Neuron (in vitro differentiated cells): ENCODE data around the gene KLC1.

Experiments
- H2AFZ ChIP-seq: one replicate; pipeline ENCODE4 v1.6.1; 2013; ENCODE audit warnings: low read depth, mild to moderate bottlenecking, inconsistent platforms, low read length, moderate library complexity
- H3K27me3 ChIP-seq: one replicate; pipeline ENCODE4 v1.6.1; 2013; ENCODE audit warnings: low read length; ENCODE audit not compliant: insufficient read depth
- H3K36me3 ChIP-seq: one replicate; pipeline ENCODE4 v1.6.1; 2013; ENCODE audit warnings: low read length; ENCODE audit not compliant: insufficient read depth
- H3K4me1 ChIP-seq: one replicate; pipeline ENCODE4 v1.6.1; 2013; ENCODE audit warnings: low read length; ENCODE audit not compliant: insufficient read depth
- H3K4me3 ChIP-seq: 2 replicates; pipeline ENCODE4 v1.5.1; 2013; ENCODE audit warnings: mild to moderate bottlenecking, low read length, moderate library complexity
- H3K9me3 ChIP-seq: one replicate; pipeline ENCODE4 v1.6.1; 2013; ENCODE audit warnings: low read length

The KLC1 gene

DNA sequence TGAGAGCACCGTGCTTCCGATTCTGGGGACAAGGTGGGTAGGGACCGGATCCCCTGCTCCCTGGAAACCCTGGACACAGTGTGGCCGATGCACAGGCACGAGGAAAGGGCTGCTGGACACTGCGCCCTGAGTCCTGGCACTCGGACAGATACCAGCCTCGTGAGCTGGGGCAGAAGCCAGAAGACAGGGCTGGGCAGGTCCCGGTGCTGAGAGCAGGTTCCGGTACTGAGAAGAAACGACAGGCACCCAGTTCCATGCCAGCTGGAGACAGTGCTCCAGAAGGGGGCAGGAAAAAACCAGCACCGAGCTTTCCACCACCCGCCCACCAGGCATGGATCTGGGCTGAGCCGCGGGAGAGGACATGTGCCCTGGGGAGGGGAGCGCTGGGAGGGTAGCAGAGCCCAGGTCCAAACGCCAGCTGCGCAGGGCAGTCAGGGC is 79.8 kb downstream of the KLC1 start:
- Histone ChIP-seq H3K27me3 (no peaks in the 10 kb centered on the region), H3K4me3 (no peak overlapping the region), H2AFZ (no peak overlapping the region), H3K9me3 (no peaks in the 10 kb centered on the region), H3K36me3 (peaks cover 63% of the 10 kb centered on the region), H3K4me1 (peaks cover 12% of the 10 kb centered on the region)

GRCh38 chr14:103709814-103710213 is 80.8 kb downstream of the KLC1 start:
- H2AFZ ChIP-seq: no peak overlapping the region
- peaks cover 18% of the 10 kb centered on the region for H3K4me1 ChIP-seq
- H3K4me3 ChIP-seq: no peak overlapping the region
- H3K27me3 ChIP-seq: no peaks in the 10 kb centered on the region
- H3K9me3 ChIP-seq: no peaks in the 10 kb centered on the region
- peaks cover 60% of the 10 kb centered on the region for H3K36me3 ChIP-seq

- Histone ChIP-seq H3K36me3 (peaks cover 50% of the 10 kb centered on the region), H3K4me1 (peaks cover 18% of the 10 kb centered on the region), H3K4me3 (no peak overlapping the region), H3K9me3 (no peaks in the 10 kb centered on the region), H2AFZ (no peak overlapping the region), H3K27me3 (no peaks in the 10 kb centered on the region)
Observed at GRCh38 chr14:103710771-103711377, 81.9 kb downstream of the KLC1 start.

GRCh38 chr14:103711516-103712431 is 82.8 kb downstream of the KLC1 start:
- Histone ChIP-seq H3K36me3 (peaks cover 43% of the 10 kb centered on the region), H3K4me3 (no peak overlapping the region), H2AFZ (no peak overlapping the region), H3K27me3 (no peaks in the 10 kb centered on the region), H3K9me3 (no peaks in the 10 kb centered on the region), H3K4me1 (peaks cover 22% of the 10 kb centered on the region)

DNA sequence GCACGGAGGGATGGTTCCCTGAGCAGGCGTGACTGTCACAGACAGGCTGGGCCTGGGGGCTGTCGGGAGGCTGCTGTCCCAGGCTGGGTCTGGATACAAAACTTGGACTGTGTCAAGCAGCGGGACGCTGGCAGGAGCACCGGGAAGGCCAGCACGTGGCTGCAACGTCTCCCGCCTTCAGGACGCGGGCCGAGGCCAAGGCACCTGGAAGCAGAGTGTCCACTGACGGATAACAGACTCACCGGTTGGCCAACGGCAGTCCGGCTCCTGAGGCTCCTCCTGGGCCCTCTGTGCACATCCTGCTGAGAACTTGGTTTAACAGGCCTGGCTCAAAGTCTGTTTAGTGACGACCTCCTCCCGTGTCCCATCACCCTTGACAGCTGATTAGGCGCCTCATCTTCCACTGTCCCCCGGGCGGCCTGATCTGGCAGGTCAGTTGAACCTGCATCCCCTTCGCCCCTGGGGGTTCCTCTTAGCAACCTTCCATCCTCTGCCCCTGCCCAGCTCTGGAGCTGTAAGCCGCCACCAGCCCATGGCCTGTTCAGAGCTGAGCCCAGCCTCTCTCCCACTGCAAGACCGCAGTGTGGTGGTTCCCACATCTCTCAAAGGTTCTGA is 83.7 kb downstream of the KLC1 start:
- H3K9me3 ChIP-seq: peaks cover under 1% of the 10 kb centered on the region
- H3K27me3 ChIP-seq: no peaks in the 10 kb centered on the region
- peaks cover 29% of the 10 kb centered on the region for H3K4me1 ChIP-seq
- H3K36me3 ChIP-seq: peaks cover 38% of the 10 kb centered on the region
- H3K4me3 ChIP-seq: no peak overlapping the region
- H2AFZ ChIP-seq: no peak overlapping the region

DNA sequence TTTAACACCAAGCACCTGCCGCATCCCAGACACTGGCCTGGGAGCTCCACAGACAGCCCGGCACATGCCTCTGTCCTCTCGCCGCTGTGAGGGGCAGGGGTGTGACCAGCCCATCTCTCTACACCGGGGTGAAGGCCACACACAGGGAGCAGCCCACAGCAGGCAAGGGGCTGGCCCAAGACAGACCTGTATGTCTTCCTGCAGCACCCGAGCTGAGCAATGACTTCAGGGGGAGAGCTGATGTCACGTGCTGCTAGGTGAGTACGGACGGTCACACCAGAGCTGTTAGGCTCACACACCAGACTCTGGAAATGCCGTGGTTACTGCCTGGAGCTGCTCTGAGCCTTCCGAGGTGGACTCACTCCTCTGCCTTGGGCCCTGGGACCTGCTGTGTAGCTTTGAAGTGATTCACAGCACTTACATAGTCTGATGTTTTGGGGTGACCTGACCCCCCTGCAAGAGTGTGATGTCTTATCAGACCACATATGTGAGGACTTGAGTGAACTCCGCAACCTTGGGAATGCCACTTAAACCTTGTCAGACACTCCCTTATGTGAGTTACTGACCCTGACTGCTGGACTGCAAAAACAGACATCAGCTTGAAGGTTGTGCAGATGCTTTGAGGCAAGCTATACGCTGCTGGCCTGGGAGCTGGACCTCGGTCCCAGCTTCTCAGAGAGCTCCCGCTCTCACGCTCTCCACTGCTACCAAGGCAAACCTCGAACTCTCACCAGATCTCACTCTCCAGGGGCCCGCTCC is 84.5 kb downstream of the KLC1 start:
- H3K9me3 ChIP-seq: peaks cover 3% of the 10 kb centered on the region
- no peak overlapping the region for H2AFZ ChIP-seq
- no peak overlapping the region for H3K4me3 ChIP-seq
- H3K27me3 ChIP-seq: no peaks in the 10 kb centered on the region
- peaks cover 32% of the 10 kb centered on the region for H3K36me3 ChIP-seq
- peaks cover 29% of the 10 kb centered on the region for H3K4me1 ChIP-seq

DNA sequence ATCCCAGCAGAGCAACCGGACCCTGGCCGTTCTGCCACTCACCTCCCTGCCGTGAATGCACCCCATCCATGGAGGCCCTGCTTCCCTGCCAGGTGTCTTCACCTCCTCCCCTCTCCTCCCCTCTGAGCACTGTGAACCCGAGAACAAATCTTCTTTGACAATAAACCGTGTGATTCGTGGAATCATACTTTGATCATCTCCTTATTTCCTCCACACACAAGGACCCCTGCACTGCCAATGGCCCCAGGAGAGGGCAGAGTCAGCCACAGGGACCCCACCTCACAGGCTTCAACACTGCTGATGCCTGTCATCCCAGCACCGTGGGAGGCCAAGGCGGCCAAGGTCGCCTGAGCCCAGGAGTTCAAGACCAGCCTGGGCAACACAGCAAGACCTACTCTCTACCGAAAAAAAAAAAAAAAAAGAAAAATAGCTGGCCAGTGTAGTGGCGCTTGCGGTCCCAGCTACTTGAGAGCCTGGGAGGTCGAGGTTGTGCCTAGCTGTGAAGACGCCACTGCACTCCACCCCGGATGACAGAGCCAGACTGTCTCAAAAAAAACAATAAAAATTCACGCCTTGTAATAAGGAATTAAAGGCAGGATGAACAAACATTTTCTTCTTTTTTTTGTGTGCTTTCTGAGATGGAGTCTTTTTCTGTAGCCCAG is 85.2 kb downstream of the KLC1 start:
- H3K27me3 ChIP-seq: no peaks in the 10 kb centered on the region
- peaks cover 3% of the 10 kb centered on the region for H3K9me3 ChIP-seq
- no peak overlapping the region for H2AFZ ChIP-seq
- peaks cover 29% of the 10 kb centered on the region for H3K4me1 ChIP-seq
- H3K36me3 ChIP-seq: peaks cover 27% of the 10 kb centered on the region
- H3K4me3 ChIP-seq: peak overlapping the region; percentile 69

DNA sequence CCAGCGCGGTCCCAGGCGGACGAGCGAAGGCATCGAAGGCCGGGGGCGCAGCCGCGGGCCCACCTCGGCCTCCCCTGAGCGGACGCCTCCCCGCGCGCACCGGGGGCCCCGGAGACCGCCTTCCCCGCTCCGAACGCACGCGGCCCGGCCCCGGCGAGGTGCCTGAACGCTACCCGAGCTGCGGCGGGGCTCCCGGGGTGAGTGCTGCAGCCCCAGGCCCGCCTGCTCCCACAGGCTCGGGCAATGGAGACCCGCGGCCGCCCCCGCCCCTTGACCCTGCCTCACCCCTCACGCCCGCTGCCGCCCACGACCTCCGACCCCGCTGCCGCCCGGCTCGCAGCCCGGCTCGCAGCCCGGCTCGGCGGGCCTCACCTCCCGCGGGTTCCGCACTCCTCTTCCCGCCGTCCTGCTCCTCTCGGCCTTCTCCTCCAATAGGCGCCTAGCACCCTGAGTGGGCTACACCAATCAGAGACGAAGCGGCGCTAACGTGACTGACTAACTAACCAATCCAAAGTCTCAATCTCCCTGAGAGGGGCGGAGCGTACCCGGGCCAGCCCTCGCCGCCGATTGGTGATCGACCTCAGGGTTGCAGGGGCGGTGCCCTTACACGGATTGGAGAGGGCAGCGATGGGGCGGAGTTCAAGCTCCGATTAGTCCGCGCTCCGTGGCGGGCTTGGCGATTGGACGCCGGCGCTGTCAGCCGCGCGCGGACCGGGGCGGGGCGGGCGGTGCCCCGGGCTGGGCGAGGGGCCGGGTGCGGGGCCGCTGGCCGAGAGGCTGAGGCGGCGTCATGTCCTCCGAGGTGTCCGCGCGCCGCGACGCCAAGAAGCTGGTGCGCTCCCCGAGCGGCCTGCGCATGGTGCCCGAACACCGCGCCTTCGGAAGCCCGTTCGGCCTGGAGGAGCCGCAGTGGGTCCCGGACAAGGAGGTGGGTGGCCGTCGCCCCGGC is 86.3 kb downstream of the KLC1 start, which contains the start of the genes XRCC3 and ZFYVE21:
Gene XRCC3 (minus strand): TSS at position 400 of the 949 bp plus-strand sequence. CDS start 4,364 bp downstream, outside the sequence.
Gene ZFYVE21 (plus strand): TSS at position 759 of the 949 bp plus-strand sequence. CDS start 32 bp downstream, at position 791.
- Histone ChIP-seq H2AFZ (peak within 1 kb of the TSS; percentile 39), H3K27me3 (no peaks in the 10 kb centered on the region), H3K36me3 (peaks cover 20% of the 10 kb centered on the region)

DNA sequence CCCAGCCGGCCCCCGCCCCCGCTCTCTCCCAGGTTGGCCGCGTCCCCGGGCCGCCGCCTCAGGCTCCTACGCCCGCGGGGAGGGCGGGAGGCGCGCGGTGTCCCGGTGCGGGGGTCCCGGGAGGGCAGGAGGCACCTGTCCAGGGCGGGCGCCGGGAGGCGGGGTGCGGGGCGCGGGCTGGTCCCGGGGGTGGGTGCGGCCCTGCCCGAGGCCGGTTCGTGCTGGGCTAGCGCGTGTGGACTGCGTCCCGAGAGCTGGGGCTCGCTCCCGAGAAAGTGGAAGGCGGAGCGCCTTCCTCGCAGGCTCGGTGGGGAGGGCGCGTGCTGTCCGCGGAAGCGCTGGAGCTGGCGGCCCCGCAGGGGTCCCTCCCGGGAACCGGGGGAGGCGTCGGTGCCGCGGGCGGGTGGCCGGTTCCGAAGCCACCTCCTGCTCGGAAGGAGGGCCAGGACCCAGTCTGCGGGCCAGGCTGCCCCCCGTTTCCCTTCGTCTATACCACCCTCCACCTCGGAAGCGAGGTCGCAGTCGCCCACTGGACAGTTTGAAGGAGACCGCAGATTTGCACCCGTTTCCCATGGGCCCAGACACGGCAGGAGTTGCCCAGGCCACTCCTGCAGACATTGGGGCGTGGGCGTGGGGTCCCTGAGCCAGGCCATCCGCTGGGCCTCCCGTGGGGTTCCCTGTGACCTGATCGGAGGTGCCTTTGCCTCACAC is 87.2 kb downstream of the KLC1 start:
- peaks cover 3% of the 10 kb centered on the region for H3K9me3 ChIP-seq
- peaks cover 23% of the 10 kb centered on the region for H3K4me1 ChIP-seq
- H3K4me3 ChIP-seq: peak overlapping the region; percentile 48
- H3K27me3 ChIP-seq: no peaks in the 10 kb centered on the region
- H2AFZ ChIP-seq: no peak overlapping the region
- peaks cover 16% of the 10 kb centered on the region for H3K36me3 ChIP-seq

More for the DNA sequence above, 86.3 kb downstream of the KLC1 start, which contains the start of the genes XRCC3 and ZFYVE21:
- H3K4me1 ChIP-seq: peaks cover 29% of the 10 kb centered on the region
- H3K9me3 ChIP-seq: peaks cover 3% of the 10 kb centered on the region
- peak within 1 kb of the TSS; percentile 69 for H3K4me3 ChIP-seq

- H3K4me1 ChIP-seq: peaks cover 21% of the 10 kb centered on the region
- H3K27me3 ChIP-seq: no peaks in the 10 kb centered on the region
- no peak overlapping the region for H2AFZ ChIP-seq
- peak overlapping the region; percentile 48 for H3K4me3 ChIP-seq
- peaks cover 12% of the 10 kb centered on the region for H3K36me3 ChIP-seq
- peaks cover 3% of the 10 kb centered on the region for H3K9me3 ChIP-seq
Observed at GRCh38 chr14:103716899-103717411, 87.9 kb downstream of the KLC1 start.

DNA sequence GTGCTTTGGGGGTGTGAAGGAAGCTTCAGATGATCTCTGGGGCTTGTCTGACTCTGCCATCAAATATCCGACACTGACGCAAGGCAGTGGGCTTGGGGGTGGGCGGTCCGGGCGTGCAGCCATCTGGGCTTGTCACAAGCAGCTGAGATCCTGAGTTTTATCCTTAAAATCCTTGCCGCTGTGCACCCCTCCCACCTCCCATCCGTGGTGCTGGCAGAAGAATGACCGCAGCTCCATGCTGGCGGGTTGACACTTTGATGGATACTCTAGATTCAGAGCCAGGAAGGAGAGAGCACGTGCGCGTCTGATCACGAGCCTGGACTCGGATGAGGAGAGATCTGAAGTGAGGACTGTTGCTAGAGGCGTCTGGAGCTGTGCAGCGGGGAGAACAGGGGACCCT is 89.6 kb downstream of the KLC1 start:
- Histone ChIP-seq H3K36me3 (peaks cover 2% of the 10 kb centered on the region), H2AFZ (no peak overlapping the region), H3K4me1 (peaks cover 21% of the 10 kb centered on the region), H3K9me3 (peaks cover 3% of the 10 kb centered on the region), H3K4me3 (no peak overlapping the region), H3K27me3 (no peaks in the 10 kb centered on the region)
